ENCODE results near the gene ZNF14.

ZNF14 gene

GRCh38 chr19:19662871-19663255, 70.0 kb downstream of the ZNF14 start:
- peak overlapping the region; percentile 83 to 94 (median 92) for H3K4me3 ChIP-seq (ENCODE audit: control insufficient read depth in 1 of 7, extremely low read depth in 1 of 7, insufficient read depth in 4 of 7, low read depth in 2 of 7, low read length in 6 of 7)
- no peaks in the 10 kb centered on the region for H3K27me3 ChIP-seq (replicated peaks in 2 of 5; ENCODE audit: control insufficient read depth in 4 of 5, insufficient read depth in 5 of 5, low read length in 4 of 5)
- no peaks in the 10 kb centered on the region for H3K9me3 ChIP-seq (ENCODE audit: control extremely low read depth in 1 of 5, control insufficient read depth in 4 of 5, insufficient read depth in 2 of 5, low read depth in 1 of 5, low read length in 4 of 5)
- H3K36me3 ChIP-seq (ENCODE audit: control insufficient read depth in 4 of 4, insufficient read depth in 4 of 4, low read length in 3 of 4): peaks cover 6 to 24% (median 20%) of the 10 kb centered on the region in 4 experiments
- ChIA-PET CTCF (interaction anchor here (1.4 to 2.7 kb wide), 3 partner anchors 12 to 130 kb away, joined by 5 to 20 read pairs (median 10); partner anchors contain the start of gene GMIP), POLR2A (interaction anchor here (2.1 kb wide), 1 partner anchor 19 kb away, joined by 4 read pairs; the partner anchor contains the start of gene GMIP)
- H3K27ac ChIP-seq (ENCODE audit: insufficient read depth in 1 of 2, low read depth in 1 of 2, low read length in 2 of 2, poor library complexity in 1 of 2, severe bottlenecking in 2 of 2): peak overlapping the region; percentile 90 to 94
- H3K4me1 ChIP-seq (ENCODE audit: control extremely low read depth in 1 of 4, control insufficient read depth in 4 of 4, insufficient read depth in 4 of 4, low read length in 3 of 4): peaks cover 6 to 31% (median 25%) of the 10 kb centered on the region in 4 experiments
- 0% methylated on average over 12 of the region's 17 CpGs for WGBS (ENCODE audit: insufficient coverage)
- DNase-seq: no peak

- Histone ChIP-seq H3K4me3 (ENCODE audit: control insufficient read depth in 1 of 7, extremely low read depth in 1 of 7, insufficient read depth in 4 of 7, low read depth in 2 of 7, low read length in 6 of 7) (peak overlapping the region in 6 of 7 experiments; percentile 83 to 94 (median 92)), H3K9me3 (ENCODE audit: control extremely low read depth in 1 of 5, control insufficient read depth in 4 of 5, insufficient read depth in 2 of 5, low read depth in 1 of 5, low read length in 4 of 5) (no peaks in the 10 kb centered on the region), H3K27me3 (replicated peaks in 2 of 5; ENCODE audit: control insufficient read depth in 4 of 5, insufficient read depth in 5 of 5, low read length in 4 of 5) (no peaks in the 10 kb centered on the region), H3K4me1 (ENCODE audit: control extremely low read depth in 1 of 4, control insufficient read depth in 4 of 4, insufficient read depth in 4 of 4, low read length in 3 of 4) (peaks cover 6 to 26% (median 21%) of the 10 kb centered on the region in 4 experiments), H3K36me3 (ENCODE audit: control insufficient read depth in 4 of 4, insufficient read depth in 4 of 4, low read length in 3 of 4) (peaks cover 8 to 28% (median 24%) of the 10 kb centered on the region in 4 experiments), H3K27ac (ENCODE audit: insufficient read depth in 1 of 2, low read depth in 1 of 2, low read length in 2 of 2, poor library complexity in 1 of 2, severe bottlenecking in 2 of 2) (peak overlapping the region in 1 of 2 experiments; percentile 94)
- CTCF ChIA-PET: interaction anchor here (1.0 to 2.7 kb wide), 4 partner anchors 11 to 130 kb away, joined by 3 to 20 read pairs (median 8); partner anchors contain the start of gene GMIP
- whole genome bisulfite sequencing (ENCODE audit: insufficient coverage): 93% methylated on average over 8 of the region's 8 CpGs
- no peak for DNase-seq
- POLR2A ChIA-PET: interaction anchor here (2.1 kb wide), 1 partner anchor 19 kb away, joined by 4 read pairs; the partner anchor contains the start of gene GMIP
Measured at GRCh38 chr19:19662344-19662743, 70.6 kb downstream of the ZNF14 start.

DNA sequence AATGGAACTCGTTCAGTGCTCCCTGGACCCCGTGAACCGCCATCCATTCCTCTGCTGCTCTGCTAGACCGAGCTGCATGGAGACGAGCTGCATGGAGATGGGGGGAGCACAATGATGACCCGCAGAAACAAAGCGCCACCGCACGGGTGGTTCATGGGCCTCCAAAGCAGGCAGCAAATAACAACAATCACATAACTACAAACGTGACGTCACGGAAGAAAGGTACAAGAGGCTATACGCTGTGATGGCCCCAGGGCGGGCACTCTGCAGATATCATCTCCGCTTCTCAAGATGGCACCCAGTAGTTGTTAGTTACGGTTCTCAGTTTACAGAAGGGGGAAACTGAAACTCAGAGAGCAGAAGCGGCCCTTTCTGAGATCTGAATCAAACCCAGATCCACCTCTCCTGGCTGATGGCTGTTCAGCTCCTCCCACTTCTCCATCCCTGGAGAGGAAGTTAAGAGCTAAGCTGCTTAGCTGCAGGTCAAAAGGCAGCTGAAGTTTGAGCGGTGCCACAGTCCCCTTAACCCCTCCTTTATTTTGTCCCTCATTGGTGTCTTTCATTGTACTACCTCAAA, 71.1 kb downstream of the ZNF14 start:
- peaks cover 6 to 26% (median 18%) of the 10 kb centered on the region in 4 experiments for H3K4me1 ChIP-seq (ENCODE audit: control extremely low read depth in 1 of 4, control insufficient read depth in 4 of 4, insufficient read depth in 4 of 4, low read length in 3 of 4)
- H3K9me3 ChIP-seq (ENCODE audit: control extremely low read depth in 1 of 5, control insufficient read depth in 4 of 5, insufficient read depth in 2 of 5, low read depth in 1 of 5, low read length in 4 of 5): no peaks in the 10 kb centered on the region
- peak in 2 of 3 donors; percentile 58 to 62 for DNase-seq
- no peaks in the 10 kb centered on the region for H3K27me3 ChIP-seq (replicated peaks in 2 of 5; ENCODE audit: control insufficient read depth in 4 of 5, insufficient read depth in 5 of 5, low read length in 4 of 5)
- CTCF ChIA-PET: interaction anchor here (1.0 to 2.7 kb wide), 4 partner anchors 11 to 129 kb away, joined by 3 to 20 read pairs (median 8); partner anchors contain the start of gene GMIP
- H3K4me3 ChIP-seq (ENCODE audit: control insufficient read depth in 1 of 7, extremely low read depth in 1 of 7, insufficient read depth in 4 of 7, low read depth in 2 of 7, low read length in 6 of 7): peak overlapping the region in 4 of 7 experiments; percentile 17 to 93 (median 64)
- POLR2A ChIA-PET: interaction anchor here (2.1 kb wide), 1 partner anchor 18 kb away, joined by 4 read pairs; the partner anchor contains the start of gene GMIP
- peaks cover 11 to 34% (median 30%) of the 10 kb centered on the region in 4 experiments for H3K36me3 ChIP-seq (ENCODE audit: control insufficient read depth in 4 of 4, insufficient read depth in 4 of 4, low read length in 3 of 4)
- WGBS (ENCODE audit: insufficient coverage): 93% methylated on average over 13 of the region's 18 CpGs
- peak overlapping the region in 1 of 2 experiments; percentile 94 for H3K27ac ChIP-seq (ENCODE audit: insufficient read depth in 1 of 2, low read depth in 1 of 2, low read length in 2 of 2, poor library complexity in 1 of 2, severe bottlenecking in 2 of 2)

- WGBS (ENCODE audit: insufficient coverage): 94% methylated on average over 6 of the region's 10 CpGs
- H3K36me3 ChIP-seq (ENCODE audit: control insufficient read depth in 4 of 4, insufficient read depth in 4 of 4, low read length in 3 of 4): peaks cover 14 to 38% (median 36%) of the 10 kb centered on the region in 4 experiments
- no peaks in the 10 kb centered on the region for H3K27me3 ChIP-seq (replicated peaks in 2 of 5; ENCODE audit: control insufficient read depth in 4 of 5, insufficient read depth in 5 of 5, low read length in 4 of 5)
- peak overlapping the region in 1 of 7 experiments; percentile 42 for H3K4me3 ChIP-seq (ENCODE audit: control insufficient read depth in 1 of 7, extremely low read depth in 1 of 7, insufficient read depth in 4 of 7, low read depth in 2 of 7, low read length in 6 of 7)
- H3K27ac ChIP-seq (ENCODE audit: insufficient read depth in 1 of 2, low read depth in 1 of 2, low read length in 2 of 2, poor library complexity in 1 of 2, severe bottlenecking in 2 of 2): no peak overlapping the region
- ChIA-PET POLR2A (interaction anchor here (1.3 kb wide), 1 partner anchor 9 kb away, joined by 3 read pairs; no protein-coding TSS in a partner anchor), CTCF (interaction anchor here (0.9 to 2.7 kb wide), 4 partner anchors 10 to 32 kb away, joined by 3 to 20 read pairs (median 6); partner anchors contain the start of gene GMIP)
- no peaks in the 10 kb centered on the region for H3K9me3 ChIP-seq (ENCODE audit: control extremely low read depth in 1 of 5, control insufficient read depth in 4 of 5, insufficient read depth in 2 of 5, low read depth in 1 of 5, low read length in 4 of 5)
- DNase-seq: no peak
- H3K4me1 ChIP-seq (ENCODE audit: control extremely low read depth in 1 of 4, control insufficient read depth in 4 of 4, insufficient read depth in 4 of 4, low read length in 3 of 4): peaks cover 6 to 26% (median 18%) of the 10 kb centered on the region in 4 experiments
Measured at GRCh38 chr19:19661141-19661674, 71.7 kb downstream of the ZNF14 start.
